A673 (cell line): Measurements from ENCODE around the gene RASA4B. TPM values are rescaled to one million over a fixed set of nuclear protein-coding genes. Genes with fewer than 3 reads are reported as not detected.
A peak's percentile ranks its signal among the peaks of the same experiment; 100 is the strongest.

Experiments
- BruUV-seq: library from RNA; stranded (reverse); fragments of 400-500 nt; replicated peaks from 2 replicates; lab custom pipeline; 2021; lab: Mats Ljungman, UMichigan
- CTCF ChIA-PET: fragments of 300-600 bp; sonication (Branson Sonifier 250); formaldehyde crosslinking; loops from one replicate; lab custom pipeline; 2022; ENCODE audit warnings: antibody characterized with exemption; lab: Charles Lee
- POLR2A ChIA-PET: fragments of 300-600 bp; sonication (Branson Sonifier 250); formaldehyde crosslinking; loops from one replicate; lab custom pipeline; 2022; ENCODE audit warnings: antibody characterized with exemption; ENCODE audit not compliant: low non-redundant PET; lab: Charles Lee
- DNase-seq: peaks from one replicate; pipeline ENCODE4 v3.0.0-alpha.2; 2015; ENCODE audit warnings: low spot score
- H3K27ac ChIP-seq: fragments of 200-600 bp; sonication (generic); 2 replicates; pipeline ENCODE4 v1.5.1; 2016; ENCODE audit warnings: mixed run types, low read depth, mild to moderate bottlenecking, mixed read lengths, antibody characterized with exemption, low read length; ENCODE audit not compliant: poor library complexity, severe bottlenecking
- H3K27me3 ChIP-seq: fragments of 200-600 bp; sonication (generic); replicated peaks from 2 replicates; pipeline ENCODE4 v1.6.1; 2017; ENCODE audit warnings: mixed run types, low read depth, mild to moderate bottlenecking, mixed read lengths, antibody characterized with exemption, low read length; ENCODE audit not compliant: insufficient read depth, poor library complexity
- H3K36me3 ChIP-seq: fragments of 200-600 bp; sonication (generic); 2 replicates; pipeline ENCODE4 v1.6.1; 2016; ENCODE audit warnings: mixed run types, mild to moderate bottlenecking, mixed read lengths, antibody characterized with exemption, low read length; ENCODE audit not compliant: insufficient read depth, poor library complexity, severe bottlenecking
- H3K4me1 ChIP-seq: fragments of 200-600 bp; sonication (generic); 2 replicates; pipeline ENCODE4 v1.6.1; 2017; ENCODE audit warnings: mixed run types, mild to moderate bottlenecking, mixed read lengths, antibody characterized with exemption, low read length; ENCODE audit not compliant: insufficient read depth, poor library complexity, severe bottlenecking
- H3K4me3 ChIP-seq: fragments of 200-600 bp; sonication (generic); 2 replicates; pipeline ENCODE4 v1.5.1; 2016; ENCODE audit warnings: low read depth, mixed run types, mild to moderate bottlenecking, mixed read lengths, low read length; ENCODE audit not compliant: poor library complexity, severe bottlenecking
- H3K9me3 ChIP-seq: fragments of 200-600 bp; sonication (generic); 2 replicates; pipeline ENCODE4 v1.6.1; 2016; ENCODE audit warnings: mixed run types, low read depth, mild to moderate bottlenecking, mixed read lengths, antibody characterized with exemption, low read length; ENCODE audit not compliant: poor library complexity, severe bottlenecking
- EZH2 ChIP-seq: fragments of 200-600 bp; sonication (generic); IDR thresholded peaks from 2 replicates; pipeline ENCODE4 v1.6.1; 2017; ENCODE audit warnings: borderline replicate concordance, low read depth, mild to moderate bottlenecking, mixed read lengths, antibody characterized with exemption, low read length; ENCODE audit not compliant: poor library complexity, severe bottlenecking
- intact Hi-C: fragments of 100-400 bp; cut with micrococcal nuclease; formaldehyde crosslinking; loops from one replicate; pipeline ENCODE4 v1.10.0; 2022; ENCODE audit not compliant: unreplicated experiment
- total RNA-seq: library from RNA; stranded (reverse); gene quantifications from 2 replicates; pipeline ENCODE4 v1.2.3, GENCODE V29; 2021
- TF ChIP-seq, protein P1 (sequence below): fragments of 300-800, 200-600 bp; sonication (generic); conservative IDR thresholded peaks from 2 replicates; pipeline ENCODE4 v1.5.1; 2017; ENCODE audit warnings: low read depth, mild to moderate bottlenecking, antibody characterized with exemption, low read length, moderate library complexity, mixed read lengths

RASA4B gene
- total RNA-seq, 1 experiment from 2014 or later: 1.8 TPM

DNA sequence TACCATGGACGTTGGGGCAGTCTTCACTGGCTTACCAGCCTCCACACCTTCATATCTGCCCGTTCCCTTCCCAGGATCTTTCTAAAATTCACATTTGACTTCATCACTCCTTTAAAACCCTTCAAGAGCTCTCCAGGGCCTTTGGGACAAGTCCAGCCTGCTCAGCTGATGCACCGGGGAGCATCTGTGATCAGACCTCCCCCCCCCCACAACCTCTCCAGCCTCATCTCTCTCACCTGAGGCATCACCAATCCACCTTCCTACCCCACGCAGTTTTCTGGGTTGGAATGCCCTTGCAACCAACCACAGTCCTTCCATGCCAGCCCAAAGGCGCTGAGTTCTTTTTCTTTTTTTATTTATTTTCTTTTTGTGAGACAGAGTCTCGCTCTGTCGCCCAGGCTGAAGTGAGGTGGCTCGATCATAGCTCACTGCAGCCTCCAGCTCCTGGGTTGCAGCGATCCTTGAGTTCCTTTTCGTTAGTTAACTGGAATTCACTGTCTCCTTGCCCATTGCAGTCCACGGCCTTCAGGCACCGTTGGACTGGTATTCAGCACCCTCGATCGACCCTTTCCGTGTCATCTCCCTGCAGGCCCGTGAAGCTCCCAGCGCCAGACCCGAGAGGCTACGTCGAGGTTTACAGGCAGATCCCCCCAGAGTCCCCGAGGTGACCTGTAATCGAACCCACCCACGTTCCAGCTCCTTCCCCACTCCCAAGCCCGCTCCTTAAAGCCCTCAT lies 53.6 kb downstream of the RASA4B start:
- BruUV-seq: TSS peak; percentile 36
- CTCF ChIA-PET: no interaction called here
- Histone ChIP-seq H3K27me3 (no peaks in the 10 kb centered on the region), H3K4me1 (peaks cover 14% of the 10 kb centered on the region), H3K4me3 (peak overlapping the region; percentile 96), H3K36me3 (peaks cover 3% of the 10 kb centered on the region), H3K9me3 (no peaks in the 10 kb centered on the region), H3K27ac (peak overlapping the region; percentile 85)
- POLR2A ChIA-PET: interaction anchor here (0.6 kb wide), 1 partner anchor 20 kb away, joined by 4 read pairs; no protein-coding TSS in a partner anchor
- TF ChIP-seq, protein P1, sequence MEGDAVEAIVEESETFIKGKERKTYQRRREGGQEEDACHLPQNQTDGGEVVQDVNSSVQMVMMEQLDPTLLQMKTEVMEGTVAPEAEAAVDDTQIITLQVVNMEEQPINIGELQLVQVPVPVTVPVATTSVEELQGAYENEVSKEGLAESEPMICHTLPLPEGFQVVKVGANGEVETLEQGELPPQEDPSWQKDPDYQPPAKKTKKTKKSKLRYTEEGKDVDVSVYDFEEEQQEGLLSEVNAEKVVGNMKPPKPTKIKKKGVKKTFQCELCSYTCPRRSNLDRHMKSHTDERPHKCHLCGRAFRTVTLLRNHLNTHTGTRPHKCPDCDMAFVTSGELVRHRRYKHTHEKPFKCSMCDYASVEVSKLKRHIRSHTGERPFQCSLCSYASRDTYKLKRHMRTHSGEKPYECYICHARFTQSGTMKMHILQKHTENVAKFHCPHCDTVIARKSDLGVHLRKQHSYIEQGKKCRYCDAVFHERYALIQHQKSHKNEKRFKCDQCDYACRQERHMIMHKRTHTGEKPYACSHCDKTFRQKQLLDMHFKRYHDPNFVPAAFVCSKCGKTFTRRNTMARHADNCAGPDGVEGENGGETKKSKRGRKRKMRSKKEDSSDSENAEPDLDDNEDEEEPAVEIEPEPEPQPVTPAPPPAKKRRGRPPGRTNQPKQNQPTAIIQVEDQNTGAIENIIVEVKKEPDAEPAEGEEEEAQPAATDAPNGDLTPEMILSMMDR: no peak
- no peak for TF ChIP-seq EZH2
- intact Hi-C loops: no loop called here
- no peak for DNase-seq

DNA sequence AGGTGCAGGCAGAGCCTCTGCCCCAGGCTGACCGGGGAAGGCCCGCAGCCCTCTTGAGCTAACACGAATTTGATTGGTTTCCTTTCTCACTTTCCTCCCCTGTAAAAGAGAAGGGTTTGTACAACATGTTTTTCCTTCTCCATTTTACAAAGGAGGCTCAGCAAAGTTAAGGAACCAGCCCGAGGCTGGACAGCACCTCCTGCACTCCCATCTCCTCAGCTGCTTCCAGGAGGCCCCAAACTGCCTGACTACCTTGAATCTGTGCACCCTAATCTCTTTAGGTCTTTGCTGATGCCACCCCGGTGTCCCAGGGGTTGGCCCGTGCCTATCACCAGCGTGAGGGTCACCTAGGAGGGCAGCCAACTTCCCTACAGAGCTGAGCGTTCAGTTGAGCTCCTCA lies 57.1 kb downstream of the RASA4B start:
- no peak overlapping the region for H3K27ac ChIP-seq
- TF ChIP-seq EZH2: no peak
- TF ChIP-seq, protein P1: no peak
- intact Hi-C loops: no loop called here
- H3K36me3 ChIP-seq: peaks cover 4% of the 10 kb centered on the region
- CTCF ChIA-PET: no interaction called here
- no peak overlapping the region for H3K4me3 ChIP-seq
- no peaks in the 10 kb centered on the region for H3K27me3 ChIP-seq
- no TSS peak for BruUV-seq
- POLR2A ChIA-PET: no interaction called here
- no peak for DNase-seq
- H3K9me3 ChIP-seq: no peaks in the 10 kb centered on the region
- peaks cover 8% of the 10 kb centered on the region for H3K4me1 ChIP-seq

DNA sequence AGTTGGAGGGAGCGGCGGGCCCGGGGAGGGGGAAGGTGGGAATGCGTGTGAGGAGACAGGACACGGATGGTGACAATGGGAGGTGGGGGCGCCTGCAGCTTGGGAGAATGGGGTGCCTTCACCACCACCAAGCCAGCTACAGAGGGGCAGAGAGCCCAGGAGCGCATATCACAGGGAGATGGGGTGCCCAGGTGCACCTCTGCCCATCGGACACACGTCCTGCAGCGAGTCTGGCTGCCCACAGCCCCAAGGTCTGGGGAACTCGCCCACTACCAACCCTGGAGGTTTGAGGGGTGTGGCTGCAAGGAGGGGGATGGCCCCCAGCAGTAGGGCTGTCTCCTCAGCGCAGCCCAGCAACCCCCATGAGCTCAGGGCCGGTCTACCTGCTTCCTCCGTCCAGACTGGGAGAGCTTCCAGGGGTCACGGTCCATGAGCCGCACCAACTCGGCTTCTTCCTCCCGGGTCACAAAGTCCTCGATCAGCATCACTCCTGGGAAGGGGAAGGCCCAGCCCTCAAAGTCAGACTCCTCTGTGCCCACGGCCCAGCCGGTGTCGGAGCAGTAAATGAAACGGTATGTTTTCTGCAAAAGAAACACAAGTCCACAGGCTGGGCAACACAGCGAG lies 58.2 kb downstream of the RASA4B start:
- no TSS peak for BruUV-seq
- CTCF ChIA-PET: no interaction called here

More for the DNA sequence above, 58.2 kb downstream of the RASA4B start:
- peaks cover 8% of the 10 kb centered on the region for H3K4me1 ChIP-seq
- POLR2A ChIA-PET: no interaction called here
- no peak overlapping the region for H3K4me3 ChIP-seq
- no peak for TF ChIP-seq EZH2
- TF ChIP-seq, protein P1: no peak
- H3K27me3 ChIP-seq: no peaks in the 10 kb centered on the region
- intact Hi-C loops: no loop called here
- H3K27ac ChIP-seq: no peak overlapping the region
- peaks cover 4% of the 10 kb centered on the region for H3K36me3 ChIP-seq
- no peak for DNase-seq
- H3K9me3 ChIP-seq: no peaks in the 10 kb centered on the region
